Caco-2 (cell line): Measurements from ENCODE around the gene NPIPA7. TPM values are rescaled to one million over a fixed set of nuclear protein-coding genes. Genes with fewer than 3 reads are reported as not detected.
"Not testable (repeated sequence)": the region's sequence is repeated elsewhere in the genome, so short reads cannot be mapped to it uniquely, and the experiment has no call there.

Experiments used
- BruUV-seq: library from RNA; stranded (reverse); fragments of 400-500 nt; replicated peaks from 2 replicates; lab custom pipeline; 2021; lab: Mats Ljungman, UMichigan
- CTCF ChIA-PET: fragments of 300-600 bp; sonication (Branson Sonifier 250); formaldehyde crosslinking; loops from one replicate; lab custom pipeline; 2022; ENCODE audit warnings: antibody characterized with exemption; lab: Charles Lee
- POLR2A ChIA-PET: fragments of 300-600 bp; sonication (Branson Sonifier 250); formaldehyde crosslinking; loops from one replicate; lab custom pipeline; 2022; ENCODE audit warnings: antibody characterized with exemption; lab: Charles Lee
- DNase-seq, 2 experiments: peaks; one replicate each; pipeline versions ENCODE4 v3.0.0 to v3.0.0-alpha.2; 2020 to 2022
- H3K27me3 ChIP-seq: replicated peaks from 2 replicates; pipeline ENCODE4 v1.6.0; 2011; ENCODE audit warnings: low read length; ENCODE audit not compliant: control insufficient read depth, insufficient read depth
- H3K36me3 ChIP-seq: 2 replicates; pipeline ENCODE4 v1.5.1; 2011; ENCODE audit warnings: low read length; ENCODE audit not compliant: control insufficient read depth, insufficient read depth
- H3K4me1 ChIP-seq: fragments of 250-450 bp; sonication (Bioruptor Pico); 2 replicates; pipeline ENCODE4 v1.5.1; 2020; ENCODE audit warnings: mild to moderate bottlenecking
- H3K4me3 ChIP-seq: 2 replicates; pipeline ENCODE4 v1.5.1; 2011; ENCODE audit warnings: low read depth, mild to moderate bottlenecking, control low read depth, low read length
- H3K9me3 ChIP-seq: fragments of 250-450 bp; sonication (Bioruptor Pico); 2 replicates; pipeline ENCODE4 v1.5.1; 2020; ENCODE audit warnings: mild to moderate bottlenecking, moderate library complexity
- H3K27ac Mint-ChIP-seq: one replicate; pipeline ENCODE4 v1.8.0; 2022; ENCODE audit warnings: mixed read lengths; ENCODE audit not compliant: unreplicated experiment
- H3K27me3 Mint-ChIP-seq: one replicate; pipeline ENCODE4 v1.8.0; 2022; ENCODE audit warnings: mixed read lengths; ENCODE audit not compliant: insufficient read depth, unreplicated experiment
- H3K36me3 Mint-ChIP-seq: one replicate; pipeline ENCODE4 v1.8.0; 2022; ENCODE audit warnings: mild to moderate bottlenecking, mixed read lengths; ENCODE audit not compliant: insufficient read depth, unreplicated experiment
- H3K4me1 Mint-ChIP-seq: one replicate; pipeline ENCODE4 v1.8.0; 2022; ENCODE audit warnings: low read depth, mixed read lengths; ENCODE audit not compliant: unreplicated experiment
- H3K4me3 Mint-ChIP-seq: one replicate; pipeline ENCODE4 v1.8.0; 2022; ENCODE audit warnings: mild to moderate bottlenecking, moderate library complexity, mixed read lengths; ENCODE audit not compliant: unreplicated experiment
- H3K9me3 Mint-ChIP-seq: one replicate; pipeline ENCODE4 v1.8.0; 2022; ENCODE audit warnings: mixed read lengths; ENCODE audit not compliant: unreplicated experiment
- intact Hi-C: fragments of 100-400 bp; cut with micrococcal nuclease; formaldehyde crosslinking; loops from one replicate; pipeline ENCODE4 v1.10.0; 2022; ENCODE audit not compliant: unreplicated experiment
- total RNA-seq: library from RNA; stranded (reverse); gene quantifications from 2 replicates; pipeline ENCODE4 v1.2.3, GENCODE V29; 2022

The NPIPA7 gene
- total RNA-seq, 1 experiment from 2014 or later: 3.4 TPM

DNA sequence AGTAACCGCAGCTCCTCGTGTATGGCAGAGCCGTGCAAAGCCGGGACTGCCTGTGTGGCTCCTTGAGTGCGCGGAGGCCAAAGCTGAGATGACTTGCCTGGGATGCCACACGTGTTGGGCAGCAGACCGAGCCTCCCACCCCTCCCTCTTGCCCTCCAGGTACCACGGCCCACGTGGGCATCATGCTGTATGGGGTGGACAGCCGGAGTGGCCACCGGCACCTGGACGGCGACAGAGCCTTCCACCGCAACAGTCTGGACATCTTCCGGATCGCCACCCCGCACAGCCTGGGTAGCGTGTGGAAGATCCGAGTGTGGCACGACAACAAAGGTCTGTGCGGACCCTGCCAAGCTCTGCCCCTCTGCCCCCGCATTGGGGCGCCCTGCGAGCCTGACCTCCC lies 4.7 kb upstream of the NPIPA7 start:
- BruUV-seq: not testable (repeated sequence)

DNA sequence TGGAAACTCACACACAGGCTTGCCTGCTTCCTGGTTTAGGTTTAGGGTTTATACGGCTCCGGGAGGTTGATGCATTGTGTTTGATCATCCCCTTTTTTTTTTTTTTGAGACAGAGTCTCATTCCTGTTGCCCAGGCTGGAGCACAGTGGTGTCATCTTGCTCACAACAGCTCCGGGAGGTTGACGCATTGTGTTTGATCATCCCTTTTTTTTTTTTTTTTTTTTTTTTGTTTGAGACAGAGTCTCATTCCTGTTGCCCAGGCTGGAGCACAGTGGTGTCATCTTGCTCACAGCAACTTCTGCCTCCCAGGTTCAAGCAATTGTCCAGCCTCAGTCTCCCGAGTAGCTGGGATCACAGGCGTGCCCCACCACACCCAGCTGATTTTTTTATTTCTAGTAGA lies 20.7 kb downstream of the NPIPA7 start:
- CTCF ChIA-PET, H3K27ac Mint-ChIP-seq, H3K9me3 ChIP-seq, H3K27me3 ChIP-seq, POLR2A ChIA-PET, H3K4me3 ChIP-seq, H3K36me3 Mint-ChIP-seq, intact Hi-C loops, DNase-seq, H3K9me3 Mint-ChIP-seq, H3K4me3 Mint-ChIP-seq, H3K27me3 Mint-ChIP-seq, H3K36me3 ChIP-seq, H3K4me1 ChIP-seq, BruUV-seq, H3K4me1 Mint-ChIP-seq: not testable (repeated sequence)

More for the DNA sequence above, 4.7 kb upstream of the NPIPA7 start:
- POLR2A ChIA-PET, DNase-seq, intact Hi-C loops, CTCF ChIA-PET, H3K4me1 Mint-ChIP-seq, H3K9me3 Mint-ChIP-seq, H3K9me3 ChIP-seq, H3K4me1 ChIP-seq, H3K36me3 ChIP-seq, H3K4me3 Mint-ChIP-seq, H3K27me3 ChIP-seq, H3K27ac Mint-ChIP-seq, H3K36me3 Mint-ChIP-seq, H3K27me3 Mint-ChIP-seq, H3K4me3 ChIP-seq: not testable (repeated sequence)

- CTCF ChIA-PET, intact Hi-C loops, H3K9me3 Mint-ChIP-seq, DNase-seq, H3K27me3 Mint-ChIP-seq, H3K36me3 ChIP-seq, H3K4me3 ChIP-seq, H3K4me3 Mint-ChIP-seq, H3K27me3 ChIP-seq, BruUV-seq, H3K9me3 ChIP-seq, H3K36me3 Mint-ChIP-seq, POLR2A ChIA-PET, H3K4me1 Mint-ChIP-seq, H3K4me1 ChIP-seq, H3K27ac Mint-ChIP-seq: not testable (repeated sequence)
These were observed 23.4 kb downstream of the NPIPA7 start for GRCh38 chr16:16402333-16402732.

DNA sequence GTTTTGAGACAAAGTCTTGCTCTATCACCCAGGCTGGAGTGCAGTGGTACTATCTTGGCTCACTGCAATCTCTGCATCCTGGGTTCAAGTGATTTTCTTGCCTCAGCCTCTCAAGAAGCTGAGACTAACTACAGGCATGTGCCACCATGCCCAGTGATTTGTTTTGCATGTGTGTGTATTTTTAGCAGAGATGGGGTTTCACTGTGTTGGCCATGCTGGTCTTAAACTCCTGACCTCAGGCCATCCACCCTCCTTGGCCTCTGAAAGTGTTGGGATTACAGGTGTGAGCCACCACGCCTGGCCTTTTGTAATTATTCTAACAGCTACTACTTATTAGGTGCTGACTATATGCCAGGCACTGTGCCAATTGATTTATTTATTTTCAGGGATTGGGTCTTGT lies 25.3 kb downstream of the NPIPA7 start:
- H3K36me3 Mint-ChIP-seq, H3K4me1 Mint-ChIP-seq, H3K36me3 ChIP-seq, H3K27ac Mint-ChIP-seq, CTCF ChIA-PET, POLR2A ChIA-PET, H3K4me3 Mint-ChIP-seq, H3K27me3 ChIP-seq, DNase-seq, H3K9me3 ChIP-seq, H3K4me1 ChIP-seq, H3K9me3 Mint-ChIP-seq, H3K4me3 ChIP-seq, intact Hi-C loops, H3K27me3 Mint-ChIP-seq, BruUV-seq: not testable (repeated sequence)

DNA sequence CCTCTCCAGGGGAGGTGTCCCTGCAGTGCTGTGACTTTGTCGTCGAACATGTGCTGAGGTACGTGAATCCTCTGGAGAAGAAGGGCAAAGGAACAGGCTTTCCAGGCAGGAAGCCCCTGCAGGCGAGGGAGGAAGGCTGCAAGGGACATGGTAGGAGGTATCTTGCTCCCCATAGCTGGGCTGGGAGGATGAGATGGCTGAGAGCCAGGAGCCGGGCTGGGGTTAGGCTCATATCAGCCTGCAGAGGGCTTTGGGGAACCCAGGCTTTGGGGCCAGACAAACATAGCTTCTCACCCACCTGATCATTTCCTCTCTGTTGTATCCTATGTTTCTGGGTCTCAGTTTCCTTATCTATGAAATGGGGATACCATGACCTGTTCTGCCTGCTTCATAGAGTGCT lies 26.5 kb downstream of the NPIPA7 start:
- H3K36me3 ChIP-seq, POLR2A ChIA-PET, CTCF ChIA-PET, H3K27me3 ChIP-seq, H3K4me3 ChIP-seq, H3K4me1 ChIP-seq, H3K9me3 Mint-ChIP-seq, H3K4me3 Mint-ChIP-seq, H3K4me1 Mint-ChIP-seq, H3K27me3 Mint-ChIP-seq, DNase-seq, H3K9me3 ChIP-seq, H3K36me3 Mint-ChIP-seq, BruUV-seq, H3K27ac Mint-ChIP-seq, intact Hi-C loops: not testable (repeated sequence)

DNA sequence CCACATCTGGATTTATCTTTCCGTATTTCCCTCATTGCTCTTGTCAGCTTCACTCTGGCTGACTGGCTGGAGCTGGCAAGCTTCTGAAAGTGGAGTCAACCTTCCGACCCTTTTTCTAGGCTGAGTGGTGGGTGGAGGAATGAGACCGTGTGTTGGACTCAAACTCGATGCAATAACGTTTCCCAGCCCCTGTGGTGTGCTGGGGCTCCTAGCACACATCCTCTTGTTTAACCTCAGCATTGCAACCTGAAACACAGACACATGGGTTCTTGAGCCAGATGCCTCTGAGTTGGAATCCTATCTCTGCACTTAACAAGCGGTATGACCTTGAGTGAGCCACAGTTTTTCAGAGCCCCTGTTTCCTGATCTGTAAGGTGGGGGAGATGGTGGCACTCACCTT lies 29.5 kb downstream of the NPIPA7 start:
- H3K27ac Mint-ChIP-seq, H3K36me3 ChIP-seq, H3K4me1 ChIP-seq, H3K9me3 Mint-ChIP-seq, intact Hi-C loops, H3K27me3 ChIP-seq, H3K9me3 ChIP-seq, H3K4me1 Mint-ChIP-seq, H3K4me3 Mint-ChIP-seq, BruUV-seq, DNase-seq, H3K27me3 Mint-ChIP-seq, H3K36me3 Mint-ChIP-seq, POLR2A ChIA-PET, H3K4me3 ChIP-seq, CTCF ChIA-PET: not testable (repeated sequence)

GRCh38 chr16:16413773-16414172 lies 34.8 kb downstream of the NPIPA7 start:
- DNase-seq, H3K4me3 ChIP-seq, H3K4me1 ChIP-seq, CTCF ChIA-PET, H3K4me3 Mint-ChIP-seq, H3K27ac Mint-ChIP-seq, H3K9me3 Mint-ChIP-seq, POLR2A ChIA-PET, H3K36me3 Mint-ChIP-seq, H3K27me3 Mint-ChIP-seq, H3K27me3 ChIP-seq, H3K4me1 Mint-ChIP-seq, intact Hi-C loops, BruUV-seq, H3K36me3 ChIP-seq, H3K9me3 ChIP-seq: not testable (repeated sequence)
